Activated B cell treated with CpG ODN at 0.5 μM for 24 hours (primary cell): ENCODE data around the gene PRDM16. TPM values are rescaled to one million over a fixed set of nuclear protein-coding genes. Genes with fewer than 3 reads are reported as not detected.

Source experiments
- ATAC-seq: fragments of 200-7000 bp; cut with Tn5 transposase; one replicate; pipeline ENCODE4 v1.10.0; 2021; ENCODE audit warnings: low read depth, mild to moderate bottlenecking, moderate library complexity
- CTCF ChIA-PET: fragments of 350-600 bp; sonication (Branson Sonifier 250); formaldehyde crosslinking; loops from one replicate; lab custom pipeline; 2021; ENCODE audit warnings: antibody characterized with exemption; lab: Charles Lee
- POLR2A ChIA-PET: fragments of 350-600 bp; sonication (Branson Sonifier 250); formaldehyde crosslinking; loops from one replicate; lab custom pipeline; 2021; ENCODE audit warnings: antibody characterized with exemption; lab: Charles Lee
- DNase-seq: peaks from one replicate; pipeline ENCODE4 v3.0.0; 2022
- H3K27ac Mint-ChIP-seq: one replicate; pipeline ENCODE4 v1.8.0; 2020; ENCODE audit warnings: mixed read lengths
- H3K27me3 Mint-ChIP-seq: one replicate; pipeline ENCODE4 v1.8.0; 2021; ENCODE audit warnings: mixed read lengths
- H3K36me3 Mint-ChIP-seq: one replicate; pipeline ENCODE4 v1.8.0; 2021; ENCODE audit warnings: low read depth, mixed read lengths
- H3K4me1 Mint-ChIP-seq: one replicate; pipeline ENCODE4 v1.8.0; 2021; ENCODE audit warnings: mixed read lengths
- H3K4me3 Mint-ChIP-seq: one replicate; pipeline ENCODE4 v1.8.0; 2020; ENCODE audit warnings: mild to moderate bottlenecking, mixed read lengths
- H3K9me3 Mint-ChIP-seq: one replicate; pipeline ENCODE4 v1.8.0; 2020; ENCODE audit warnings: mixed read lengths
- CTCF ChIP-seq: fragments of 200-600 bp; IDR thresholded peaks from one replicate; pipeline ENCODE4 v1.8.0; 2022; ENCODE audit warnings: antibody characterized with exemption, mild to moderate bottlenecking
- intact Hi-C: fragments of 100-400 bp; cut with micrococcal nuclease; formaldehyde crosslinking; loops from one replicate; pipeline ENCODE4 v1.15.1; 2024
- total RNA-seq: library from RNA; stranded (reverse); gene quantifications from 2 replicates; pipeline ENCODE4 v1.2.3, GENCODE V29; 2022

Gene PRDM16
- total RNA-seq, 1 donor from 2014 or later: not detected

GRCh38 chr1:3146458-3146857 lies 77.5 kb downstream of the PRDM16 start:
- intact Hi-C loops: no loop called here
- Mint-ChIP-seq H3K4me3 (no peak overlapping the region), H3K36me3 (no peaks in the 10 kb centered on the region)

DNA sequence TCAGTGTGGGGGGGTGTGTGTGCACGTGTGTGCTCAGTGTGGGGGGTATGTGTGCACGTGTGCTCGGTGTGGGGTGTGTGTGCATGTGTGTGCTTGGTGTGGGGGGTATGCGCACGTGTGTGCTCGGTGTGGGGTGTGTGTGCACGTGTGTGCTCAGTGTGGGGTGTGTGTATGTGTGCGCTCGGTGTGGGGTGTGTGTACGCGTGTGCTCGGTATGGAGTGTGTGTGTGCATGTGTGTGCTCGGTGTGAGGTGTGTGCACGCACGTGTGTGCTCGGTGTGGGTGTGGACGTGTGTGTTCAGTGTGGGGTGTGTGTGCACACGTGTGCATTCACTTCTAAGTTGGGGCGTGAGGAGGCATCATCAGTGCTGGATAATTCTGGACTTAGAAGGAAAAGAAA lies 77.9 kb downstream of the PRDM16 start:
- H3K27me3 Mint-ChIP-seq: no peaks in the 10 kb centered on the region
- peaks cover 5% of the 10 kb centered on the region for H3K9me3 Mint-ChIP-seq
- ChIA-PET CTCF (no interaction called here), POLR2A (no interaction called here)
- no peak overlapping the region for H3K4me3 Mint-ChIP-seq
- no peak for ATAC-seq
- no peak overlapping the region for H3K27ac Mint-ChIP-seq
- H3K4me1 Mint-ChIP-seq: no peaks in the 10 kb centered on the region
- DNase-seq: no peak
- intact Hi-C loops: no loop called here
- no peak for TF ChIP-seq CTCF
- no peaks in the 10 kb centered on the region for H3K36me3 Mint-ChIP-seq

More at GRCh38 chr1:3146458-3146857, 77.5 kb downstream of the PRDM16 start:
- Mint-ChIP-seq H3K9me3 (peaks cover 5% of the 10 kb centered on the region), H3K27ac (no peak overlapping the region), H3K4me1 (no peaks in the 10 kb centered on the region), H3K27me3 (no peaks in the 10 kb centered on the region)
- CTCF ChIA-PET: no interaction called here
- no peak for ATAC-seq
- POLR2A ChIA-PET: no interaction called here
- DNase-seq: no peak
- TF ChIP-seq CTCF: no peak

DNA sequence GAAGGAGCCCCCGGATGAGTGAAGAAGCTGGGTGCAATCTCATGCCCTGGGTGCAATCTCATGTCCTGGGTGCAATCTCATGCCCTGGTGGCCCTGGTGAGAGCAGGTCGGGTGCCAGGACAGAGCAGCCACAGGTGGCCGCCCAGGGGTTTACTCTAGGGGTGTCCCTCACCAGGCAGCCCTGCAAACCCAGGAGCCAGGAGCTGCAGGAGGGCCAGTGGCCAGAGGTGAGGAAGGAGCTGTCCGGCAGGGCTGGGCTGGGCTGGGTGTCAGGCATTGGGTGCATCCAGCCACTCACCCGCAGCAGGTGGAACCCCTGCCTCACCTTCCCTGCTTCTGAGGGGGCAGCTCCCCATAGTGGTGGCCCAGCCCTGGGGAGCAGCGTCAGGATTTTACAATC lies 79.2 kb downstream of the PRDM16 start:
- H3K4me1 Mint-ChIP-seq: no peaks in the 10 kb centered on the region
- CTCF ChIA-PET: no interaction called here
- no peak for TF ChIP-seq CTCF

DNA sequence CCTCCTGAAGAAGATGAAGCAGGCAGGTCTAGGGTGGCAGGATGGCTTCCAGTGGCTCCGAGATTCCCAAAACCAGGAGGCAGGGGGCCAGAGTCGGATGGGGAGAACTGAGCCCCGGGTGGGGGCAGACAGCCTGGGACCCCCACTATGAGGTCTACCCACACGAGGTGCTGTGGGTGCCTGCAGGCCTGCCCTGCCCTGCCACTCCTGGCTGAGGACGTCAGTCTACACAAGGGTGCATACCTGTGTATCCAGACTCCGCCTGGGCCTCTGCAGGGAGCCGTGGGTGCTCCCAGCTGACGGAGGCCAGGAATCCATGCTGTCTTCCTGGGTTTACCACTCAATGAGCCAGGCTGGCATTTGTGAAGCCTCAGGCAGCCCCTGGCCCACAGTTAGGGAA lies 80.3 kb downstream of the PRDM16 start:
- TF ChIP-seq CTCF: no peak
- intact Hi-C loops: no loop called here
- no peaks in the 10 kb centered on the region for H3K36me3 Mint-ChIP-seq

More for the DNA sequence above, 79.2 kb downstream of the PRDM16 start:
- intact Hi-C loops: no loop called here
- no peak for ATAC-seq
- Mint-ChIP-seq H3K27me3 (peaks cover 3% of the 10 kb centered on the region), H3K36me3 (no peaks in the 10 kb centered on the region), H3K9me3 (peaks cover 5% of the 10 kb centered on the region), H3K4me3 (no peak overlapping the region), H3K27ac (no peak overlapping the region)
- no peak for DNase-seq
- POLR2A ChIA-PET: no interaction called here

DNA sequence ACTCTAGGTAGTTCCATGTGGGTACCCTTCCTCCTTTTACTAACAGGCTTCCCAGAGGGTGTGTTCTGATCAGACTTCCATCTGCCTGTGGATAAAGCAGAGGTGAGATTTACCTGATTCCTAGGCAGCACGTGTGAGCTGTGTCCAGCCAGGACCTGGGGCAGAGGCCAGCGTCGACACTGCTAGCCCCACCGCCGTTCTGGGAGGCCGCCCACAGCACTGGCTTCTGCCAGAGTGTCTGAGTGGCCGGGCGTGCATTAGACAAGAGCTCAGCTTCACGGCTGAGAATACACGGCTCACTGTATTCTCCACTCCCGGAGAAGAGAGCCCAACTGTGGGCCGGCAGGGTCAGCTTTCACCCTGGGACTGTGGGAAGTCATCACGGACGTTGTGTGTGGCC lies 82.5 kb downstream of the PRDM16 start:
- no peak for ATAC-seq
- peaks cover 2% of the 10 kb centered on the region for H3K9me3 Mint-ChIP-seq
- CTCF ChIA-PET: no interaction called here
- no peak overlapping the region for H3K27ac Mint-ChIP-seq
- no peak overlapping the region for H3K4me3 Mint-ChIP-seq
- POLR2A ChIA-PET: no interaction called here
- no peaks in the 10 kb centered on the region for H3K36me3 Mint-ChIP-seq
- intact Hi-C loops: no loop called here
- no peaks in the 10 kb centered on the region for H3K4me1 Mint-ChIP-seq
- H3K27me3 Mint-ChIP-seq: peaks cover 13% of the 10 kb centered on the region
- no peak for DNase-seq
- TF ChIP-seq CTCF: no peak

More for the DNA sequence above, 80.3 kb downstream of the PRDM16 start:
- H3K4me3 Mint-ChIP-seq: no peak overlapping the region
- H3K9me3 Mint-ChIP-seq: peaks cover 5% of the 10 kb centered on the region
- H3K4me1 Mint-ChIP-seq: no peaks in the 10 kb centered on the region
- H3K27me3 Mint-ChIP-seq: peaks cover 7% of the 10 kb centered on the region
- no peak overlapping the region for H3K27ac Mint-ChIP-seq
- CTCF ChIA-PET: no interaction called here
- DNase-seq: no peak
- POLR2A ChIA-PET: no interaction called here
- ATAC-seq: no peak
